Neural cell (in vitro differentiated cells): ENCODE measurements around the gene RELN. TPM values are rescaled to one million over a fixed set of nuclear protein-coding genes. Genes with fewer than 3 reads are reported as not detected.

Experiments
- H2AFZ ChIP-seq: fragments of 200-600, 300-800 bp; sonication (generic), shearing (Covaris generic); 2 replicates; pipeline ENCODE4 v1.6.0; 2014; ENCODE audit warnings: low read depth, mild to moderate bottlenecking, antibody characterized with exemption, low read length, moderate library complexity
- H3F3A ChIP-seq: fragments of 200-600 bp; shearing (Covaris generic); 2 replicates; pipeline ENCODE4 v1.6.1; 2016; ENCODE audit warnings: mild to moderate bottlenecking, moderate library complexity, mixed read lengths, antibody characterized with exemption, low read length; ENCODE audit not compliant: insufficient read depth, poor library complexity, severe bottlenecking
- H3K27ac ChIP-seq: fragments of 200-600, 300-800 bp; sonication (generic), shearing (Covaris generic); 2 replicates; pipeline ENCODE4 v1.5.1; 2014; ENCODE audit warnings: mild to moderate bottlenecking, low read length, moderate library complexity
- H3K27me3 ChIP-seq: fragments of 300-800, 200-600 bp; sonication (generic), shearing (Covaris generic); 2 replicates; pipeline ENCODE4 v1.6.0; 2014; ENCODE audit warnings: mild to moderate bottlenecking, low read depth, low read length, moderate library complexity; ENCODE audit not compliant: insufficient read depth
- H3K36me3 ChIP-seq: fragments of 300-800, 200-600 bp; sonication (generic), shearing (Covaris generic); 2 replicates; pipeline ENCODE4 v1.5.1; 2014; ENCODE audit warnings: mild to moderate bottlenecking, antibody characterized with exemption, low read length, moderate library complexity; ENCODE audit not compliant: insufficient read depth
- H3K4me2 ChIP-seq: fragments of 300-800, 200-600 bp; sonication (generic), shearing (Covaris generic); 2 replicates; pipeline ENCODE4 v1.6.0; 2014; ENCODE audit warnings: mild to moderate bottlenecking, low read length
- H3K4me3 ChIP-seq: fragments of 300-800, 200-600 bp; sonication (generic), shearing (Covaris generic); 2 replicates; pipeline ENCODE4 v1.5.1; 2014; ENCODE audit warnings: mild to moderate bottlenecking, low read length, moderate library complexity
- H3K79me2 ChIP-seq: fragments of 200-600 bp; shearing (Covaris generic); replicated peaks from 2 replicates; pipeline ENCODE4 v1.6.0; 2014; ENCODE audit warnings: mild to moderate bottlenecking, low read length, moderate library complexity; ENCODE audit not compliant: insufficient read depth
- H3K9ac ChIP-seq: fragments of 300-800, 200-600 bp; sonication (generic), shearing (Covaris generic); 2 replicates; pipeline ENCODE4 v1.6.1; 2016; ENCODE audit warnings: mild to moderate bottlenecking, low read length, mixed read lengths
- H3K9me2 ChIP-seq: fragments of 200-600 bp; shearing (Covaris generic); 2 replicates; pipeline ENCODE4 v1.6.1; 2016; ENCODE audit warnings: mild to moderate bottlenecking, low read length, mixed read lengths; ENCODE audit not compliant: insufficient read depth
- H3K9me3 ChIP-seq: fragments of 200-600, 300-800 bp; sonication (generic), shearing (Covaris generic); 2 replicates; pipeline ENCODE4 v1.6.1; 2016; ENCODE audit warnings: mild to moderate bottlenecking, mixed run types, low read length, moderate library complexity, mixed read lengths
- H4K20me1 ChIP-seq: fragments of 200-600 bp; shearing (Covaris generic); 2 replicates; pipeline ENCODE4 v1.6.1; 2016; ENCODE audit warnings: mild to moderate bottlenecking, mixed run types; ENCODE audit not compliant: insufficient read depth
- CTCF ChIP-seq: fragments of 450-650 bp; IDR thresholded peaks from 2 replicates; pipeline ENCODE4 v1.5.1; 2014; ENCODE audit warnings: antibody characterized with exemption, mild to moderate bottlenecking, moderate library complexity; ENCODE audit not compliant: poor library complexity, severe bottlenecking
- EP300 ChIP-seq: fragments of 450-650 bp; conservative IDR thresholded peaks from 2 replicates; pipeline ENCODE4 v1.6.1; 2014; ENCODE audit warnings: antibody characterized with exemption, mild to moderate bottlenecking, moderate library complexity; ENCODE audit not compliant: poor library complexity, severe bottlenecking
- EZH2 ChIP-seq: fragments of 200-600, 300-800 bp; shearing (Covaris generic), sonication (generic); IDR thresholded peaks from 2 replicates; pipeline ENCODE4 v1.6.1; 2014; ENCODE audit warnings: antibody characterized with exemption, low read length, borderline replicate concordance, mild to moderate bottlenecking; ENCODE audit not compliant: insufficient read depth, poor library complexity, severe bottlenecking
- MXI1 ChIP-seq: fragments of 450-650 bp; conservative IDR thresholded peaks from 2 replicates; pipeline ENCODE4 v1.6.1; 2014; ENCODE audit warnings: antibody characterized with exemption, mild to moderate bottlenecking; ENCODE audit not compliant: poor library complexity, severe bottlenecking
- POLR2AphosphoS5 ChIP-seq: IDR thresholded peaks from 2 replicates; pipeline ENCODE4 v1.6.1; 2012
- RAD21 ChIP-seq: fragments of 450-650 bp; conservative IDR thresholded peaks from 2 replicates; pipeline ENCODE4 v1.6.1; 2014; ENCODE audit warnings: antibody characterized with exemption, mild to moderate bottlenecking, moderate library complexity
- REST ChIP-seq: IDR thresholded peaks from 2 replicates; pipeline ENCODE4 v1.6.1; 2012; ENCODE audit warnings: borderline replicate concordance
- SMC3 ChIP-seq: fragments of 450-650 bp; conservative IDR thresholded peaks from 2 replicates; pipeline ENCODE4 v1.6.1; 2014; ENCODE audit warnings: antibody characterized with exemption, mild to moderate bottlenecking, moderate library complexity; ENCODE audit not compliant: poor library complexity
- TAF1 ChIP-seq: IDR thresholded peaks from 2 replicates; pipeline ENCODE4 v1.6.1; 2012; ENCODE audit warnings: low read depth
- polyA plus RNA-seq: library from polyadenylated mRNA; depleted of rRNA; stranded (reverse); fragments of >200 nt; gene quantifications from 2 replicates; pipeline ENCODE4 v1.2.3, GENCODE V29; 2014

The RELN gene
- polyA plus RNA-seq, 1 donor from 2014 or later = 178 TPM

- TF ChIP-seq CTCF (no peak), TAF1 (no peak)
Observed at GRCh38 chr7:104007614-104008013, 18.2 kb upstream of the RELN start (continued).

GRCh38 chr7:104005197-104005596, 15.7 kb upstream of the RELN start:
- Histone ChIP-seq H4K20me1 (no peaks in the 10 kb centered on the region), H3K27me3 (no peaks in the 10 kb centered on the region), H3K36me3 (no peaks in the 10 kb centered on the region), H3K9me3 (no peaks in the 10 kb centered on the region), H3F3A (no peaks in the 10 kb centered on the region), H3K9ac (no peak overlapping the region), H3K79me2 (no peaks in the 10 kb centered on the region), H3K9me2 (no peaks in the 10 kb centered on the region), H3K27ac (no peak overlapping the region), H3K4me3 (no peak overlapping the region), H3K4me2 (no peak overlapping the region), H2AFZ (no peak overlapping the region)
- TF ChIP-seq REST = no peak
- no peak for TF ChIP-seq POLR2AphosphoS5
- no peak for TF ChIP-seq EP300
- TF ChIP-seq EZH2 = no peak
- no peak for TF ChIP-seq TAF1
- TF ChIP-seq CTCF = no peak
- TF ChIP-seq RAD21 = no peak
- TF ChIP-seq SMC3 = no peak
- no peak for TF ChIP-seq MXI1

GRCh38 chr7:103996639-103997038, 7.2 kb upstream of the RELN start:
- H3K36me3 ChIP-seq = no peaks in the 10 kb centered on the region
- H3K4me3 ChIP-seq = no peak overlapping the region
- H4K20me1 ChIP-seq = no peaks in the 10 kb centered on the region
- H3K4me2 ChIP-seq = no peak overlapping the region
- no peak overlapping the region for H3K27ac ChIP-seq
- H3K27me3 ChIP-seq = peaks cover 19% of the 10 kb centered on the region
- no peaks in the 10 kb centered on the region for H3K9me2 ChIP-seq
- H3K9ac ChIP-seq = no peak overlapping the region
- H3K79me2 ChIP-seq = no peaks in the 10 kb centered on the region
- no peaks in the 10 kb centered on the region for H3K9me3 ChIP-seq
- H3F3A ChIP-seq = no peaks in the 10 kb centered on the region
- no peak overlapping the region for H2AFZ ChIP-seq
- TF ChIP-seq REST (no peak), EP300 (no peak), SMC3 (no peak), POLR2AphosphoS5 (no peak), EZH2 (no peak), MXI1 (no peak), RAD21 (no peak), CTCF (no peak), TAF1 (no peak)
